HL-60/S4 treated with phorbol 12-myristate 13-acetate at 8.2 ng/mL for 4 days and 3 days (cell line): ENCODE measurements around the gene TCF19.

ENCODE experiments used
- in situ Hi-C: fragments of 300-500 bp; cut with MboI; formaldehyde crosslinking; loops from 2 replicates; pipeline ENCODE4 v1.15.0; 2022; ENCODE audit warnings: low sequenced_read_pairs

TCF19 gene

GRCh38 chr6:31158140-31158862 is at the start of gene TCF19:
Gene TCF19, plus strand, starts transcription at chr6:31158589. Its CDS starts 881 bp downstream, at chr6:31159470.
- in situ Hi-C loops: no loop called here

- in situ Hi-C loops: no loop called here
These were observed 47.4 kb upstream of the TCF19 start for GRCh38 chr6:31110825-31111582.

GRCh38 chr6:31111712-31112111 is 46.7 kb upstream of the TCF19 start:
- in situ Hi-C loops: no loop called here

GRCh38 chr6:31112478-31112877 is 45.9 kb upstream of the TCF19 start, which contains the start of gene C6orf15:
Gene C6orf15, minus strand, starts transcription at chr6:31112575. Its CDS starts 20 bp downstream, at chr6:31112555.
- in situ Hi-C loops: no loop called here

GRCh38 chr6:31113861-31114540 is 44.4 kb upstream of the TCF19 start:
- in situ Hi-C loops: no loop called here

GRCh38 chr6:31114541-31114878 is 43.9 kb upstream of the TCF19 start, which contains the start of gene PSORS1C1:
Gene PSORS1C1, plus strand, starts transcription at chr6:31114800. Its CDS starts 14,833 bp downstream, at chr6:31129633.
- in situ Hi-C loops: no loop called here

- in situ Hi-C loops: no loop called here
These were observed 43.2 kb upstream of the TCF19 start for GRCh38 chr6:31114970-31115849.

- in situ Hi-C loops: no loop called here
These were observed 42.3 kb upstream of the TCF19 start for GRCh38 chr6:31115941-31116560.

GRCh38 chr6:31116661-31117385 is 41.6 kb upstream of the TCF19 start:
- in situ Hi-C loops: no loop called here

- in situ Hi-C loops: no loop called here
These were observed 40.2 kb upstream of the TCF19 start for GRCh38 chr6:31118178-31118577.

- in situ Hi-C loops: no loop called here
These were observed 38.1 kb upstream of the TCF19 start, which contains the start of gene CDSN for GRCh38 chr6:31120151-31120915. Gene CDSN, minus strand, starts transcription at chr6:31120446. Its CDS starts 27 bp downstream, at chr6:31120419.

GRCh38 chr6:31121131-31121790 is 37.1 kb upstream of the TCF19 start:
- in situ Hi-C loops: no loop called here

- in situ Hi-C loops: no loop called here
These were observed 35.3 kb upstream of the TCF19 start for GRCh38 chr6:31122791-31123706.

- in situ Hi-C loops: no loop called here
These were observed 33.2 kb upstream of the TCF19 start for GRCh38 chr6:31125162-31125561.

- in situ Hi-C loops: no loop called here
These were observed 32.6 kb upstream of the TCF19 start for GRCh38 chr6:31125586-31126363.
